Suprapubic skin (tissue), 4 donors: ENCODE measurements around the gene CLEC2D. TPM values are rescaled to one million over a fixed set of nuclear protein-coding genes. Genes with fewer than 3 reads are reported as not detected.

Experiments
- DNase-seq, 2 donors: peaks; one replicate each; pipeline ENCODE4 v3.0.0-alpha.2; 2019; ENCODE audit warnings: low spot score in 2 of 2
- H3K27ac ChIP-seq: fragments of 200-600 bp; sonication (generic); one replicate; pipeline ENCODE4 v1.5.1; 2019
- H3K27me3 ChIP-seq: fragments of 200-600 bp; sonication (generic); one replicate; pipeline ENCODE4 v1.5.1; 2019
- H3K36me3 ChIP-seq: fragments of 200-600 bp; sonication (generic); one replicate; pipeline ENCODE4 v1.5.1; 2019
- H3K4me1 ChIP-seq: fragments of 200-600 bp; sonication (generic); one replicate; pipeline ENCODE4 v1.5.1; 2019
- H3K4me3 ChIP-seq: fragments of 200-600 bp; sonication (generic); one replicate; pipeline ENCODE4 v1.5.1; 2019; ENCODE audit warnings: mild to moderate bottlenecking
- H3K9me3 ChIP-seq: fragments of 200-600 bp; sonication (generic); one replicate; pipeline ENCODE4 v1.5.1; 2019
- EP300 ChIP-seq: sonication (generic); formaldehyde crosslinking; IDR thresholded peaks from one replicate; pipeline ENCODE4 v1.6.1; 2017; ENCODE audit warnings: antibody characterized with exemption
- POLR2A ChIP-seq, 2 donors: fragments of 450-650 bp; IDR thresholded peaks; one replicate each; pipeline ENCODE4 v1.6.1; 2017; ENCODE audit warnings: antibody characterized with exemption in 2 of 2, mild to moderate bottlenecking in 2 of 2, moderate library complexity in 2 of 2
- POLR2AphosphoS5 ChIP-seq, 3 donors: sonication (generic); formaldehyde crosslinking; IDR thresholded peaks; one replicate each; pipeline ENCODE4 v1.6.1; 2017; ENCODE audit warnings: antibody characterized with exemption in 3 of 3
- whole genome bisulfite sequencing: methylation state at CpG from one replicate; pipeline ENCODE4 v1.1.5; 2018; 5-methylcytosine and 5-hydroxymethylcytosine counted together
- total RNA-seq, 4 donors: library from RNA; depleted of rRNA; stranded (reverse); fragments of >200 nt; gene quantifications; one replicate each; pipeline ENCODE4 v1.1.0, GENCODE V29; 2016
- TF ChIP-seq, protein P1 (sequence below), 2 donors: fragments of 200-600 bp in 1 of 2; fragments of 450-650 bp in 1 of 2; sonication (generic) in 1 of 2; IDR thresholded peaks; one replicate each; pipeline ENCODE4 v1.5.1; 2016 to 2019; ENCODE audit warnings: antibody characterized with exemption in 2 of 2, mild to moderate bottlenecking in 1 of 2, moderate library complexity in 1 of 2

Gene CLEC2D
- total RNA-seq, 4 donors from 2014 or later = 2.3 to 12.2 (median 5.0) TPM

DNA sequence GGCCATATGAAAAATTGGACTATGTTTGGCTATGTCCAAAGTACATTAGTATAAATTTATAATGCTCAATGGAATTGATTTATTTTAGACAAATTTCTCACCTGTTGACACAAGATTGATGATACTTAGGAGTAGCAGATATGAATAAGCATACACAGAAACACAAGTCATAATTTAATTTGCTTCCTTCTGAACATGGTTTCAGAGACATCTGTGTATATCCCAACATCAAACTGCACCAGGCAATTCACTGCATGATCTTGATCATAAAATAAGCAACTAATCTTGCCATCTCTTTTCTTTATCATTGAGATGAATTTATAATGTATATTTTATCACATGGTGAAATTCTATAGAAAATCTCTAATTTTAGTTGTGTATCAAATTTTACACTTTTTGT is 59.6 kb downstream of the CLEC2D start:
- no peaks in the 10 kb centered on the region for H3K36me3 ChIP-seq
- H3K4me1 ChIP-seq = no peaks in the 10 kb centered on the region
- TF ChIP-seq EP300 = no peak
- no peak for TF ChIP-seq POLR2AphosphoS5 (IDR thresholded peaks at IDR 0.05)
- TF ChIP-seq, protein P1, sequence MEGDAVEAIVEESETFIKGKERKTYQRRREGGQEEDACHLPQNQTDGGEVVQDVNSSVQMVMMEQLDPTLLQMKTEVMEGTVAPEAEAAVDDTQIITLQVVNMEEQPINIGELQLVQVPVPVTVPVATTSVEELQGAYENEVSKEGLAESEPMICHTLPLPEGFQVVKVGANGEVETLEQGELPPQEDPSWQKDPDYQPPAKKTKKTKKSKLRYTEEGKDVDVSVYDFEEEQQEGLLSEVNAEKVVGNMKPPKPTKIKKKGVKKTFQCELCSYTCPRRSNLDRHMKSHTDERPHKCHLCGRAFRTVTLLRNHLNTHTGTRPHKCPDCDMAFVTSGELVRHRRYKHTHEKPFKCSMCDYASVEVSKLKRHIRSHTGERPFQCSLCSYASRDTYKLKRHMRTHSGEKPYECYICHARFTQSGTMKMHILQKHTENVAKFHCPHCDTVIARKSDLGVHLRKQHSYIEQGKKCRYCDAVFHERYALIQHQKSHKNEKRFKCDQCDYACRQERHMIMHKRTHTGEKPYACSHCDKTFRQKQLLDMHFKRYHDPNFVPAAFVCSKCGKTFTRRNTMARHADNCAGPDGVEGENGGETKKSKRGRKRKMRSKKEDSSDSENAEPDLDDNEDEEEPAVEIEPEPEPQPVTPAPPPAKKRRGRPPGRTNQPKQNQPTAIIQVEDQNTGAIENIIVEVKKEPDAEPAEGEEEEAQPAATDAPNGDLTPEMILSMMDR (IDR thresholded peaks at IDR 0.05) = no peak
- no peak for TF ChIP-seq POLR2A (IDR thresholded peaks at IDR 0.05)
- no peak overlapping the region for H3K27ac ChIP-seq
- no peak for DNase-seq
- no peaks in the 10 kb centered on the region for H3K27me3 ChIP-seq
- H3K4me3 ChIP-seq = no peak overlapping the region
- no peaks in the 10 kb centered on the region for H3K9me3 ChIP-seq

DNA sequence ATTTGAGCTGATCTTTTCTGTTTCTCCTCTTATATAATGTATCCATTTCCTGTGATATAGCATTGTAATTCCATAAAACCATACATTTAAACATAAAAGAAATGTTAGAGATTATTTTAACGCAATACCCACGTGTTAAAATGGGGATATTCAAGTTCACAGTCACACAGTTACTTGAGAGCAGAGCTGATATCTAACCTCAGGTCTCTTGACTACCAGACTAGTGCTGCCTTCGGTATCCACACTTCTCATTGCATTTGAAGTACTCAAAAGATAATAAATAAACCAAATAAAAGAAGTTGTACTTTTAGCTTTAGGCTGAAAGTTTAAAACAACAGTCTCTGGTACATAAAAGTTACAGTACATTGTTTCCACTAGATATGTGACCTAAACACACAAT is 60.5 kb downstream of the CLEC2D start:
- TF ChIP-seq, protein P1 (IDR thresholded peaks at IDR 0.05) = no peak
- no peak for TF ChIP-seq POLR2A (IDR thresholded peaks at IDR 0.05)
- no peak for TF ChIP-seq POLR2AphosphoS5 (IDR thresholded peaks at IDR 0.05)
- no peak for TF ChIP-seq EP300
- no peaks in the 10 kb centered on the region for H3K27me3 ChIP-seq
- H3K36me3 ChIP-seq = no peaks in the 10 kb centered on the region
- H3K4me3 ChIP-seq = no peak overlapping the region
- DNase-seq = no peak
- 83% methylated on average over 3 of the region's 3 CpGs for WGBS
- no peak overlapping the region for H3K27ac ChIP-seq
- H3K4me1 ChIP-seq = no peaks in the 10 kb centered on the region
- H3K9me3 ChIP-seq = no peaks in the 10 kb centered on the region

DNA sequence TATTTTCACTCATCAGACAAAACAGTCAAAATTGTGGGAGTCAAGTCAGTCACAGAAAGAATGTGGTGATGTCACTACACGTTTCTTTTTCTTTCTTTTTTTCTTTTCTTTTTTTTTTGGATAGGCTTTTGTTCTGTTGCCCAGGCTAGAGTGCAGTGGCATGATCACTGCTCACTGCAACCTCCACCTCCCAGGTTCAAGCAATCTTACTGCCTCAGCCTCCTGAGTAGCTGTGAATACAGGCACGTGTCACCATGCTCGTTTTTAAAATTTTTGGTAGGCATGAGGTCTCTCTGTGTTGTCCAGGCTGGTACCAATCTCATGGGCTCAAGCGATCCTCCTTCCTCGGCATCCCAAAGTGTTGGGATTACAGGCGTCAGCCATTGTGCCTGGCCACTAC is 61.1 kb downstream of the CLEC2D start:
- H3K4me3 ChIP-seq = no peak overlapping the region
- no peaks in the 10 kb centered on the region for H3K36me3 ChIP-seq
- DNase-seq = no peak
- no peak overlapping the region for H3K27ac ChIP-seq
- H3K4me1 ChIP-seq = no peaks in the 10 kb centered on the region
- no peaks in the 10 kb centered on the region for H3K9me3 ChIP-seq
- no peaks in the 10 kb centered on the region for H3K27me3 ChIP-seq
- TF ChIP-seq, protein P1 (IDR thresholded peaks at IDR 0.05) = no peak
- no peak for TF ChIP-seq EP300
- no peak for TF ChIP-seq POLR2AphosphoS5 (IDR thresholded peaks at IDR 0.05)
- no peak for TF ChIP-seq POLR2A (IDR thresholded peaks at IDR 0.05)
- WGBS = 71% methylated on average over 6 of the region's 6 CpGs

DNA sequence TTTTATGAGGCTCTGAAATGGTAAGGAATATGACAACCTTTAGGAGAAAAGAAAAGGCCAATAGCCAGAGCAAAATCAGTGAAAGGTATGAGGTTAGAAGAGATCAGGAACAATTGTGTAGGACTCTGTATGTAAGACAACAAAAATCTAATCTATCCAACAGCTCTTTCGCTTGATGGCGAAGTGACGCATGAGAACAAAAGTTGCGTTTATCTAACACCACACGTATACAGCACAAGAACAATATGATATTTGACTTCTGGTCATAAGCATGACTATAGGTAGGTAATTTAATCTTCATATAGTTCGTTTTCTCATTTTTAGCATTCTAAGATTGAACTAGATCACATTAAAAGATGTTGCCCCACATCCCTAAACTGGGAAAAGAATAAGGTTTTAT is 61.9 kb downstream of the CLEC2D start:
- TF ChIP-seq, protein P1 (IDR thresholded peaks at IDR 0.05) = no peak
- TF ChIP-seq POLR2AphosphoS5 (IDR thresholded peaks at IDR 0.05) = no peak
- Histone ChIP-seq H3K36me3 (no peaks in the 10 kb centered on the region), H3K4me1 (no peaks in the 10 kb centered on the region), H3K27me3 (no peaks in the 10 kb centered on the region), H3K9me3 (no peaks in the 10 kb centered on the region), H3K4me3 (no peak overlapping the region), H3K27ac (no peak overlapping the region)
- 75% methylated on average over 6 of the region's 6 CpGs for WGBS
- no peak for DNase-seq

GRCh38 chr12:9731797-9732196 is 62.3 kb downstream of the CLEC2D start:
- no peak for DNase-seq
- Histone ChIP-seq H3K27me3 (no peaks in the 10 kb centered on the region), H3K4me3 (no peak overlapping the region), H3K36me3 (no peaks in the 10 kb centered on the region), H3K9me3 (no peaks in the 10 kb centered on the region), H3K27ac (no peak overlapping the region), H3K4me1 (no peaks in the 10 kb centered on the region)
- WGBS = 73% methylated on average over 2 of the region's 2 CpGs
- TF ChIP-seq POLR2A (IDR thresholded peaks at IDR 0.05) = no peak
- TF ChIP-seq, protein P1 (IDR thresholded peaks at IDR 0.05) = no peak
- no peak for TF ChIP-seq POLR2AphosphoS5 (IDR thresholded peaks at IDR 0.05)
- no peak for TF ChIP-seq EP300
